Measurements from ENCODE around the gene FAM81A.

DNA sequence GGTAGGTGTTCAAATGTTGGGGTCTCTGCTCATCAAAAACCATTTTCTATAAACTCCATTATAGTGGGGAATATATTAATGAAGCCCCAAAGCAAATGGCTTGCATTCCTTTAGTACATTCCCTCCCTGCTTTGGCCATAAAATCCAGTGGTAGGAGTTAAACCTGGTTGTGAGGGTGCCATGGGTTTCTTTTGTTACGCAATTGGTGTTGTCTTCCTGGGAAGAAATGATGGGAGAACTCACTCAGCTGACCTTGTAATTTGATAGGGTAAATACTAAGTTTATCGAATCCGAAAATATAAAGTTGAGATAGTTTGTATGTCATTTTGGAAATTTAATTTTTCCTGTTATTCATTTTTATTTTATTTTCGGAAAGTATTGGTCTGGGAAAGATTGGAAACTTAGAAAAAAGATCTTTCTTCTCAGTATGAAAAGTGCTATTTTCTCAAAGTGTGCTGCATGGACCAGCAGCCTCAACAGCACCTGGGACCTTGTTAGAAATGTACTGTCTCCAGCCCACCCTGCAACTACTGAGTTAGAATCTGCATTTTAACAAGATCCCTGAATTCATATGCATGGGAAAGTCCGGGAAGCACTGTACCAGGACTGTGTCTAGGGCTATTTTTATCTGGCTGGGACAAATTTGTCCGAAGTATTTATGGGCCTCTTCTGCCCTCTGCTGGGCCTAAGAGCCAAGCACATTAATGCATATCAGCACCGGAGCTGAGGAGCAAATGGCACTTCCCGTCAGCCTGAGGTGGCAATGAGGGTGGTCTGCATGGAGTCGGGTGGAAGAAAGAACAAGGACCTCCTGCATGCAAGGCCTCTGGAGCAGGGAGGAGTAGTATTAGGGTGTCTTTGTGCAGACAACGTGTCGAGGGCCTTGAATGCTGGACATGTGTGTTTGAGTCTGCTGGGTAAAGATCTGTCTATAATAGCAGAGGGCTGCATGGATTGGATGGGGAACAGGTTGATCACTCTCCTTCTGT, 54.7 kb downstream of the FAM81A start:
- TF ChIP-seq, protein P1, sequence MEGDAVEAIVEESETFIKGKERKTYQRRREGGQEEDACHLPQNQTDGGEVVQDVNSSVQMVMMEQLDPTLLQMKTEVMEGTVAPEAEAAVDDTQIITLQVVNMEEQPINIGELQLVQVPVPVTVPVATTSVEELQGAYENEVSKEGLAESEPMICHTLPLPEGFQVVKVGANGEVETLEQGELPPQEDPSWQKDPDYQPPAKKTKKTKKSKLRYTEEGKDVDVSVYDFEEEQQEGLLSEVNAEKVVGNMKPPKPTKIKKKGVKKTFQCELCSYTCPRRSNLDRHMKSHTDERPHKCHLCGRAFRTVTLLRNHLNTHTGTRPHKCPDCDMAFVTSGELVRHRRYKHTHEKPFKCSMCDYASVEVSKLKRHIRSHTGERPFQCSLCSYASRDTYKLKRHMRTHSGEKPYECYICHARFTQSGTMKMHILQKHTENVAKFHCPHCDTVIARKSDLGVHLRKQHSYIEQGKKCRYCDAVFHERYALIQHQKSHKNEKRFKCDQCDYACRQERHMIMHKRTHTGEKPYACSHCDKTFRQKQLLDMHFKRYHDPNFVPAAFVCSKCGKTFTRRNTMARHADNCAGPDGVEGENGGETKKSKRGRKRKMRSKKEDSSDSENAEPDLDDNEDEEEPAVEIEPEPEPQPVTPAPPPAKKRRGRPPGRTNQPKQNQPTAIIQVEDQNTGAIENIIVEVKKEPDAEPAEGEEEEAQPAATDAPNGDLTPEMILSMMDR (IDR thresholded peaks at IDR 0.05): peak; percentile 51 to 91 (median 79)
- no peak for TF ChIP-seq POLR2A (IDR thresholded peaks at IDR 0.05)

Measured in thyroid gland (tissue), 4 donors.